Measurements from ENCODE around the gene SLC17A2.

The SLC17A2 gene

DNA sequence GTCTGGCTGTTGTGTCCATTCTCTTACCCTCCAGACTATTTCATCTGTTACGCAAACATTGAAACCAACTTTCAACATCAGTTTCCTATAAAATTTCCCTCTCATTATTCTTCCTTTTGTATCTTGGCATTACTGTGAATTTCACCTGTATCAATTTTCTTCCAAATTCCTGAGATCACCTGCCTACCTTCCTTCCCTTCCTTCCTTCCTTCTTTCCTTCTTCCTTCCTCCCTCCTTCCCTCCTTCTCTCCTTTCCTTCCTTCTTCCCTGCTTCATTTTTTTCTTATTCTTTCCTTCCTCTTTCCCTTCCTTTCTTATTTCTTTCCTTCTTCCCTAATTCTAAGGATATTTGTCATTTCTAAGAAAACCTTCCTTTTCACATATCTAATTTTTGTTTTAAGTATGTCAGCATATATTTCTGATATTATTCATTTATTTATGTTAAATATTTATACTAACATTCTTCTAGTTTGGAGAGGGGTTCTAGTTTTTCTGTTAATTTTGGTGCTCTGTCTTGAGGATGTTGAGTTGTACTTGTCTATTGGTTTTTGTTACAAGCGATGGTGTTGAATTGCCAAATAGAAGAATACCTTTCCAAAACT is 51.7 kb downstream of the SLC17A2 start:
- no peak for DNase-seq

DNA sequence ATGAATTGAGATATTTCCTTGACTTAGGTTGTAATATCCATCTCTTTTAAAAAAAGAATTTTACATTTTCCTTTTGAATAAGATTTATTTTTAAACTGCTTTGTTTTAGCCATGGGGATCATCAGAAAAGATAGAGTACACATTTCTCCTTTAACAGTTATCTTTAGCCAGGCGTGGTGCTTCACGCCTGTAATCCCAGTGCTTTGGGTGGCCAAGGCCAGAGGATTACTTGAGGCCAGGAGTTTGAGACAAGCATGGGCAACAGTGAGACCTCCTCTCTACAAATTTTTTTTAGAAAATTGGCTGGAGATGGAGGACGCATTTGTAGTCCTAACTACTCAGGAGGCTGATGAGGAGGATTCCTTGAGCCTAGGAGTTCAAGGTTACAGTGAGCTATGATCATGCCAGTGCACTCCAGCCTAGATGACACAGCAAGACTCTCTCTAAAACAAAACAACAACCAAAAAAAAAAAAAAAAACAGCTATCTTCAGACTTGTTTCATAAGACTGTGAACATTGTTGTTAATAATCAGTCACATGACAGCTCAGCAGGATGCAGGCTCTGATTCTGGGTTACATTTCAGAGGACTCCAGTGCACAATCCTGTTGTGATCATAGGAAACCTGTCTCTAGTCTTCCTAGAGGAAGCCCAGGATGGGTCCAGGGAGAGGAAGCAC is 54.4 kb downstream of the SLC17A2 start:
- no peak for DNase-seq

- DNase-seq, result no peak
These were observed 55.0 kb downstream of the SLC17A2 start for GRCh38 chr6:25875563-25875905.

- DNase-seq, result no peak
These were observed 55.5 kb downstream of the SLC17A2 start for GRCh38 chr6:25874822-25875562.

GRCh38 chr6:25874118-25874517 is 56.4 kb downstream of the SLC17A2 start, which contains the start of gene SLC17A3:
SLC17A3 (minus strand) TSS chr6:25874243; CDS start chr6:25868387, 5,856 bp downstream.
- DNase-seq, result no peak

- DNase-seq, result no peak
These were observed 57.7 kb downstream of the SLC17A2 start for GRCh38 chr6:25872814-25873213.

GRCh38 chr6:25869840-25870239 is 60.7 kb downstream of the SLC17A2 start:
- no peak for DNase-seq

GRCh38 chr6:25868436-25869183 is 61.9 kb downstream of the SLC17A2 start:
- no peak for DNase-seq

DNA sequence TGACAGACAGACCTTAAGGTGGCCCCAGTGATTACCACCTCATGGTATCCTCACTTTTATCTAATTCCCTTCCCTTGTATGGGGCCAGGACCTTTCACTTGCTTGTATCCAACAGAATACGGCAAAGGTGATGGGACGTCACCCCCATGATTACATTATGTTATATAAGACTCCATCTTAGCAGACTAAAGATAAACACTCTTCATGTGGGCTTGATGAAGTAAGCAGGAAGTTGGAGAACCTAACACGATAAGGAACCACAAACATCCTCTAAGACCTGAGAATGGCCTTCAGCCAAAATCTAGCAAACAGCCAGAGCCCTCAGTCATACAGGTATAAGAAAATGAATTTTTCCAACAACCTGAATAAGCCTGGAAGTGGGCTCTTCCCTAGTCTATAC is 64.5 kb downstream of the SLC17A2 start:
- DNase-seq, result no peak

- no peak for DNase-seq
These were observed 67.1 kb downstream of the SLC17A2 start for GRCh38 chr6:25863360-25863759.

Data from NCI-H2227 treated with DMSO at 0.1 percent for 48 hours (cell line).